Choroid plexus epithelial cell (primary cell): ENCODE measurements around the gene NEIL3.

Source experiments
- DNase-seq: peaks from one replicate; pipeline ENCODE4 v3.0.0-alpha.2; 2010; ENCODE audit warnings: low read depth
- H3K4me3 ChIP-seq: 2 replicates; pipeline ENCODE4 v1.5.1; 2011; ENCODE audit warnings: low read depth, mild to moderate bottlenecking, control low read depth, low read length, moderate library complexity
- CTCF ChIP-seq: conservative IDR thresholded peaks from 2 replicates; pipeline ENCODE4 v1.5.1; 2011; ENCODE audit warnings: low read depth, mild to moderate bottlenecking, control low read depth, inconsistent platforms, low read length, moderate library complexity

Gene NEIL3

DNA sequence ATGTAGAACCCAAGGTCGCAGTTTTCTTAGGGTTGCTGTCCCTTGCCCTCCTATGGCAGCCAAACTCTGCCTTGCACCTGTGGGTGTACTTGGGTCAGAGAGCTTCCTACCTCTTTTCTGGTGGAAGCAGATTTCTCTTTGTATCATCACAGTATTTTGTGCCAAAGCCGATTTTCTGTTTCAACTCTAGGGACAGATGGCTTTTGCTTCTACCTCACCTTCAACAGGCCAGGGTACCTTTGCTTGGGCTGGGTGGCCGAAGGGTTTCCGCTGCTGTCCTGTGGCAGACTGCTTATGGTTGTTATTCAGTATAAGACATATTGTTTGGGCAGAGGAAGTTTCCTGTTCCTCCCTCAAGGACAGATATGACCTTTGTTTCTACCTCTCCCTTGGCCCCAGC lies 22.4 kb downstream of the NEIL3 start:
- no peak for DNase-seq
- H3K4me3 ChIP-seq, result no peak overlapping the region
- TF ChIP-seq CTCF, result no peak

DNA sequence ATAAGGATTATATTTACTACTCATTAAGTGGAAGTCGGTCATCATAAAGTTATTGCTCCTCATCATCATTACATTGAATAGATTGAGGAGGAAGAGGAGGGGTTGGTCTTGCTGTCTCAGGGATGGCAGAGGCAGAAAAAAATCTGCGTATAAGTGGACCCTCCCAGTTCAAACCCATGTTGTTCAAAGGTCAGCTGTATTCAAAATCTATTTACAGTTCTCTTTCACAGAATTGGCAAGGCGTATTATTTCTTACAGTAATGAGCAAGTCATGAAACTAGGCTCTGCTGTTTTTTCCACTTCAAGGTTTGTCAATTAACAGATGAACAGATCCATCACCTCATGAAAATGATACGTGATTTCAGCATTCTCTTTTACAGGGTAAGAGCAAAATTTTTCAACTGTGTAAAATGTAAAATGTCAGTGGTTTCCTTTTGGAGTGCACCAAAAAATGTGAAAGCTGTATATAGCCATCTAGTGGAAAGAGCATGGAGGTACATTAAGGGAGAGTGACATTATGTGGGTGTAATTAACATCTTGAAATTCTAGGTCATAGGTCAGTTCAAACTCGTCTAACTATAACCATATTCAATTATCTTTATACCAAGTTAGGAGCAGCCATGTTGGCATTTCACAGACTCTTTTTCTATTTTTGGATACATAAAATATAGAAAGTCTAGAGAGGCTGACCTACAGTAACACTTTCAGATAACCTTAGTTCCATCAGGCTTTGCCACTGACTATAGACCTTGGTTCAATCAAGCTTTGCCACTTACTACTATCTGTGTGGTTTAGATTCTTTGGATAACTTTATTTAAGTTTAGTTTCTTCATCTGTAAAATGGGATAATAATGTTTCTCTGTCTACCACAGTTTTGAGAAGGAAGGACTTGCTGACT lies 30.1 kb downstream of the NEIL3 start:
- peak; percentile 65 for DNase-seq
- H3K4me3 ChIP-seq, result no peak overlapping the region
- peak; percentile 70 for TF ChIP-seq CTCF

DNA sequence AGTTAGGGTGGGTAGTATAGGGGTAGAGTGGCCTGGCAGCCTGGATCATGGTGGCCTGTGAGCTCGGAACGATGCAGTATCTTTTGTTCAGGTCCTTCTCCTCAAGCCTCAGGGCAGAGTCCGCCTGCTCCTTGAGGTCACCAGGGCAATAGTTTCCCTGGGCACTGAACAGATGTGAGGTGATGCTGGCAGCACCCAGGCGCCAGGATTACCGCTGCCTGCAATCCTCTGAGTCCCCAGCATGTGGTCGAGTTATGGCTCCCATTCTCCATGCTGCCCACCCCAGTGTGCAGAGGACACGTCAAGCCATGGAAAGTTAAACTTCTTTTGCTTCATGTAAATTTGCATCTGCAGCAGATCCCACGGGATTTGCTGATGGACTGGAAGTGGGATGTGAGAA lies 38.7 kb downstream of the NEIL3 start:
- no peak for DNase-seq
- no peak overlapping the region for H3K4me3 ChIP-seq
- no peak for TF ChIP-seq CTCF

DNA sequence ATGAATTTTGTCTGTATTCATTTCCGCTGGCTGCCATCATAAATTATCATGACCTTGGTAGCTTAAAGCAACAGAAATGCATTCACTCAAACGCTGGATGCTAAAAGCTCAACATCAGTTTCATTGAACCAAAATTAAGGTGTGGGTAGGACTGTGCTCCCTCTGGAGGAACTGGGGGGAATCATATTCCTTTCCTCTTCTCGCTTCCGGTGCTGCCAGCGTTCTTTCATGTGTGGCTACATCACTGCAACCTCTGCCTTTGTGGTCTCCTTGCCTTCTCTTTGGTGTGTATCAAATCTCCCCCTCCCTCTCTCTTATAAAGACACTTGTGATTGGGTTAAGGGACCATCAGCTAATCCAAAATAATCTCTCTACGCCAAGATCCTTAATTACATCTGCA lies 39.5 kb downstream of the NEIL3 start:
- H3K4me3 ChIP-seq, result no peak overlapping the region
- TF ChIP-seq CTCF, result peak; percentile 11
- DNase-seq, result no peak

DNA sequence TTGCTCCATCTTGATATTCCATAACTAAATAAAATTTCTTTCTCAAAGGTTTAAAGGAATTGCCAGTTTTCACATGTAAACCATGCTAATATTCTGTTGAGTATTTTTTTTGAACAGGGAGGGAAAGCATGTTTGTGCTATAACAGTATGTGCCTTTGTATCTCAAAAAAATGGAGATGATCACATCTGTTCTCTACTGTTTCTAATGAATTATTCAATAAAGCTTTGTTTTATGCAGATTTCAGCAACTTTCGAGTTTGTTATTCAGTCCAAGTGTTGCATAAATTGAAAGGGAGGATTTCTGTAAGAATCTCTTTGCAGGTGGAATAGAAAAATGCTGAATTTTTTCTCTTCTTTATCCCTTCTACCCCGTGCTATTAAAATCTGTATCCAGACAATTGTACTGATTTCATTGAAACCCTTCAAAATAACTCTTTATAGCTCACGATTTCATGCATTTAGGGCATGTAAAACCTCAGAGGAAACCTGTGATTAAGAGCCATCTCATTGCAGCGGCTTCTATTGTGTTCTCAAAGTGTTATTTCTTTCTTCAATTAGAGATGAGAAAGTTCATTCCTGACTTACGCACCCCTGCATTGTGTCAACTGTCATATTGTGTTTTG lies 42.1 kb downstream of the NEIL3 start:
- DNase-seq, result no peak
- no peak for TF ChIP-seq CTCF
- H3K4me3 ChIP-seq, result no peak overlapping the region

DNA sequence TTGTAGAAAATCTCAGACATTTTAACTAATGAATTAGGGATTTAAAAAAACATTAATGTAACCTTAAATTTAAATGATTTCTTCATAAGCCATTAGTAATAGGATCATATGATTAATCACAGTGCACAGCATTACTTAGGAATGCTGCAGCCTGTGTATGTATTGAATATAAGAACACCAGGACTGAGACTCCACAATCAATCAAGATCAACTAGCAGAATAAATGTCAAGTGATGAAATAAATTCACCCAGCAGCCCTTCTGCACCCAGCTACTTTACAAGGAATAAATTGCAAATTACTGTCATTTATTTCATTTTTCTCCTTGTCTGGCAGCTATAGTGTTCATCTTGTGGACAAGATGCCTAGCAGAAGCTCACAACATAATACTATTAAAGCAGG lies 46.5 kb downstream of the NEIL3 start:
- no peak for TF ChIP-seq CTCF
- no peak for DNase-seq
- H3K4me3 ChIP-seq, result no peak overlapping the region
